ENCODE data around the gene CFH. TPM values are rescaled to one million over a fixed set of nuclear protein-coding genes. Genes with fewer than 3 reads are reported as not detected.
A peak's percentile ranks its signal among the peaks of the same experiment; 100 is the strongest.

Gene CFH
- polyA plus RNA-seq, 1 donor from 2014 or later, result not detected

- no peak for TF ChIP-seq EZH2 (IDR thresholded peaks at IDR 0.05; ENCODE audit: borderline replicate concordance, insufficient read depth, low read length, poor library complexity, severe bottlenecking)
- TF ChIP-seq TAF1 (IDR thresholded peaks at IDR 0.05; ENCODE audit: low read depth), result no peak
- TF ChIP-seq SMC3 (conservative IDR thresholded peaks at IDR 0.05; ENCODE audit: poor library complexity), result no peak
- no peak for TF ChIP-seq CTCF (IDR thresholded peaks at IDR 0.05; ENCODE audit: poor library complexity, severe bottlenecking)
- TF ChIP-seq RAD21 (conservative IDR thresholded peaks at IDR 0.05), result no peak
- no peak for TF ChIP-seq REST (IDR thresholded peaks at IDR 0.05; ENCODE audit: borderline replicate concordance)
- no peak for TF ChIP-seq POLR2AphosphoS5 (IDR thresholded peaks at IDR 0.05)
- TF ChIP-seq EP300 (conservative IDR thresholded peaks at IDR 0.05; ENCODE audit: poor library complexity, severe bottlenecking), result no peak
- TF ChIP-seq MXI1 (conservative IDR thresholded peaks at IDR 0.05; ENCODE audit: poor library complexity, severe bottlenecking), result no peak
- Histone ChIP-seq H3K9ac (ENCODE audit: low read length) (peak overlapping the region; percentile 65), H3K9me3 (ENCODE audit: low read length) (no peaks in the 10 kb centered on the region), H3K27ac (ENCODE audit: low read length) (peak overlapping the region; percentile 69), H3K4me3 (ENCODE audit: low read length) (peak overlapping the region; percentile 72), H3F3A (ENCODE audit: insufficient read depth, low read length, poor library complexity, severe bottlenecking) (no peaks in the 10 kb centered on the region), H3K27me3 (ENCODE audit: insufficient read depth, low read depth, low read length) (no peaks in the 10 kb centered on the region), H3K79me2 (replicated peaks; ENCODE audit: insufficient read depth, low read length) (peaks cover 39% of the 10 kb centered on the region), H4K20me1 (ENCODE audit: insufficient read depth) (no peaks in the 10 kb centered on the region), H3K36me3 (ENCODE audit: insufficient read depth, low read length) (no peaks in the 10 kb centered on the region), H3K4me2 (ENCODE audit: low read length) (peak overlapping the region; percentile 94), H2AFZ (ENCODE audit: low read depth, low read length) (peak overlapping the region; percentile 73), H3K9me2 (ENCODE audit: insufficient read depth, low read length) (no peaks in the 10 kb centered on the region)
These were observed 43.9 kb upstream of the CFH start for GRCh38 chr1:196607981-196608380.

GRCh38 chr1:196608390-196609369, 43.2 kb upstream of the CFH start, which contains the start of gene KCNT2:
TSS of gene KCNT2 (minus strand) at chr1:196608440. CDS start at chr1:196608309, 131 bp downstream.
- Histone ChIP-seq H3K9ac (ENCODE audit: low read length) (peak within 1 kb of the TSS; percentile 65), H4K20me1 (ENCODE audit: insufficient read depth) (no peaks in the 10 kb centered on the region), H3K79me2 (replicated peaks; ENCODE audit: insufficient read depth, low read length) (peaks cover 35% of the 10 kb centered on the region), H3K27me3 (ENCODE audit: insufficient read depth, low read depth, low read length) (no peaks in the 10 kb centered on the region), H3K4me3 (ENCODE audit: low read length) (peak within 1 kb of the TSS; percentile 72), H3K4me2 (ENCODE audit: low read length) (peak within 1 kb of the TSS; percentile 94), H2AFZ (ENCODE audit: low read depth, low read length) (peak within 1 kb of the TSS; percentile 73), H3K36me3 (ENCODE audit: insufficient read depth, low read length) (no peaks in the 10 kb centered on the region), H3F3A (ENCODE audit: insufficient read depth, low read length, poor library complexity, severe bottlenecking) (no peaks in the 10 kb centered on the region), H3K9me2 (ENCODE audit: insufficient read depth, low read length) (no peaks in the 10 kb centered on the region), H3K27ac (ENCODE audit: low read length) (peak within 1 kb of the TSS; percentile 69), H3K9me3 (ENCODE audit: low read length) (no peaks in the 10 kb centered on the region)
- no peak for TF ChIP-seq RAD21 (conservative IDR thresholded peaks at IDR 0.05)
- no peak for TF ChIP-seq REST (IDR thresholded peaks at IDR 0.05; ENCODE audit: borderline replicate concordance)
- peak; percentile 23 for TF ChIP-seq EP300 (conservative IDR thresholded peaks at IDR 0.05; ENCODE audit: poor library complexity, severe bottlenecking)
- peak; percentile 15 for TF ChIP-seq SMC3 (conservative IDR thresholded peaks at IDR 0.05; ENCODE audit: poor library complexity)
- TF ChIP-seq POLR2AphosphoS5 (IDR thresholded peaks at IDR 0.05), result peak; percentile 12
- TF ChIP-seq EZH2 (IDR thresholded peaks at IDR 0.05; ENCODE audit: borderline replicate concordance, insufficient read depth, low read length, poor library complexity, severe bottlenecking), result no peak
- TF ChIP-seq MXI1 (conservative IDR thresholded peaks at IDR 0.05; ENCODE audit: poor library complexity, severe bottlenecking), result peak; percentile 87
- TF ChIP-seq TAF1 (IDR thresholded peaks at IDR 0.05; ENCODE audit: low read depth), result peak; percentile 38
- TF ChIP-seq CTCF (IDR thresholded peaks at IDR 0.05; ENCODE audit: poor library complexity, severe bottlenecking), result peak; percentile 66

Measured in neural cell (in vitro differentiated cells).